Measurements from ENCODE around the gene NEK7. TPM values are rescaled to one million over a fixed set of nuclear protein-coding genes. Genes with fewer than 3 reads are reported as not detected.

The NEK7 gene
- polyA plus RNA-seq, 1 donor from 2014 or later, result 3.3 TPM

- Histone ChIP-seq H3K4me3 (ENCODE audit: low read length) (no peak overlapping the region), H3K79me2 (replicated peaks; ENCODE audit: insufficient read depth, low read length) (no peaks in the 10 kb centered on the region), H3K4me2 (ENCODE audit: low read length) (no peak overlapping the region), H2AFZ (ENCODE audit: low read depth, low read length) (no peak overlapping the region), H3K36me3 (ENCODE audit: insufficient read depth, low read length) (no peaks in the 10 kb centered on the region), H3K27ac (ENCODE audit: low read length) (no peak overlapping the region), H4K20me1 (ENCODE audit: insufficient read depth) (no peaks in the 10 kb centered on the region), H3K9me2 (ENCODE audit: insufficient read depth, low read length) (no peaks in the 10 kb centered on the region), H3K9ac (ENCODE audit: low read length) (no peak overlapping the region), H3F3A (ENCODE audit: insufficient read depth, low read length, poor library complexity, severe bottlenecking) (no peaks in the 10 kb centered on the region), H3K9me3 (ENCODE audit: low read length) (no peaks in the 10 kb centered on the region), H3K27me3 (ENCODE audit: insufficient read depth, low read depth, low read length) (no peaks in the 10 kb centered on the region)
- TF ChIP-seq SMC3 (conservative IDR thresholded peaks at IDR 0.05; ENCODE audit: poor library complexity) (no peak), POLR2AphosphoS5 (IDR thresholded peaks at IDR 0.05) (no peak), TAF1 (IDR thresholded peaks at IDR 0.05; ENCODE audit: low read depth) (no peak), EZH2 (IDR thresholded peaks at IDR 0.05; ENCODE audit: borderline replicate concordance, insufficient read depth, low read length, poor library complexity, severe bottlenecking) (no peak), EP300 (conservative IDR thresholded peaks at IDR 0.05; ENCODE audit: poor library complexity, severe bottlenecking) (no peak)
These were observed 43.5 kb upstream of the NEK7 start for GRCh38 chr1:198113342-198113750.

DNA sequence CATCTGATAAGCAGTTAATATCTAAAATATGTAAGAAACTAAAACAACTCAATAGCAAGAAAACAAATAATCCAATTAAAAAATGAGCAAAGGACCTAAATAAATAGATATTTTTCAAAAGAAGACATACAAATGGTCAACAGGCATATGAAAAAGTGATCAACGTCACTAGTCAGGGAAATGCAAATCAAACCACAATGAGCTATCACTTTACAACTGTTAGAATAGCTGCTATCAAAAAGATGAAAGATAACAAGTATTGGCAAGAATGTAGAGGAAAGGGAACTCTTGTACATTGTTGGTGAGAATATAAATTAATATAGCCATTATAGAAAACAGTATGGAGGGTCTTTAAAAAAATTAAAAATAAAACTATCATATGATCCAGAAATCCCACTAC, 40.7 kb upstream of the NEK7 start:
- H3K9me2 ChIP-seq (ENCODE audit: insufficient read depth, low read length), result no peaks in the 10 kb centered on the region
- H4K20me1 ChIP-seq (ENCODE audit: insufficient read depth), result no peaks in the 10 kb centered on the region
- no peaks in the 10 kb centered on the region for H3K9me3 ChIP-seq (ENCODE audit: low read length)
- no peaks in the 10 kb centered on the region for H3F3A ChIP-seq (ENCODE audit: insufficient read depth, low read length, poor library complexity, severe bottlenecking)
- no peaks in the 10 kb centered on the region for H3K36me3 ChIP-seq (ENCODE audit: insufficient read depth, low read length)
- no peaks in the 10 kb centered on the region for H3K27me3 ChIP-seq (ENCODE audit: insufficient read depth, low read depth, low read length)
- no peak overlapping the region for H3K27ac ChIP-seq (ENCODE audit: low read length)
- TF ChIP-seq SMC3 (conservative IDR thresholded peaks at IDR 0.05; ENCODE audit: poor library complexity) (no peak), EP300 (conservative IDR thresholded peaks at IDR 0.05; ENCODE audit: poor library complexity, severe bottlenecking) (no peak), MXI1 (conservative IDR thresholded peaks at IDR 0.05; ENCODE audit: poor library complexity, severe bottlenecking) (no peak), EZH2 (IDR thresholded peaks at IDR 0.05; ENCODE audit: borderline replicate concordance, insufficient read depth, low read length, poor library complexity, severe bottlenecking) (no peak), RAD21 (conservative IDR thresholded peaks at IDR 0.05) (no peak), POLR2AphosphoS5 (IDR thresholded peaks at IDR 0.05) (no peak)
- no peak overlapping the region for H3K4me3 ChIP-seq (ENCODE audit: low read length)
- H2AFZ ChIP-seq (ENCODE audit: low read depth, low read length), result no peak overlapping the region
- H3K9ac ChIP-seq (ENCODE audit: low read length), result no peak overlapping the region
- H3K4me2 ChIP-seq (ENCODE audit: low read length), result no peak overlapping the region
- no peaks in the 10 kb centered on the region for H3K79me2 ChIP-seq (replicated peaks; ENCODE audit: insufficient read depth, low read length)

- H3K9me3 ChIP-seq (ENCODE audit: low read length), result no peaks in the 10 kb centered on the region
- H4K20me1 ChIP-seq (ENCODE audit: insufficient read depth), result no peaks in the 10 kb centered on the region
- no peaks in the 10 kb centered on the region for H3K36me3 ChIP-seq (ENCODE audit: insufficient read depth, low read length)
- no peak overlapping the region for H3K27ac ChIP-seq (ENCODE audit: low read length)
- no peak overlapping the region for H2AFZ ChIP-seq (ENCODE audit: low read depth, low read length)
- H3K4me2 ChIP-seq (ENCODE audit: low read length), result no peak overlapping the region
- H3K27me3 ChIP-seq (ENCODE audit: insufficient read depth, low read depth, low read length), result no peaks in the 10 kb centered on the region
- no peaks in the 10 kb centered on the region for H3K79me2 ChIP-seq (replicated peaks; ENCODE audit: insufficient read depth, low read length)
- no peak overlapping the region for H3K9ac ChIP-seq (ENCODE audit: low read length)
- no peak for TF ChIP-seq EP300 (conservative IDR thresholded peaks at IDR 0.05; ENCODE audit: poor library complexity, severe bottlenecking)
- TF ChIP-seq REST (IDR thresholded peaks at IDR 0.05; ENCODE audit: borderline replicate concordance), result no peak
- TF ChIP-seq RAD21 (conservative IDR thresholded peaks at IDR 0.05), result no peak
- no peak for TF ChIP-seq EZH2 (IDR thresholded peaks at IDR 0.05; ENCODE audit: borderline replicate concordance, insufficient read depth, low read length, poor library complexity, severe bottlenecking)
- no peak for TF ChIP-seq SMC3 (conservative IDR thresholded peaks at IDR 0.05; ENCODE audit: poor library complexity)
- TF ChIP-seq POLR2AphosphoS5 (IDR thresholded peaks at IDR 0.05), result no peak
- no peak for TF ChIP-seq CTCF (IDR thresholded peaks at IDR 0.05; ENCODE audit: poor library complexity, severe bottlenecking)
- TF ChIP-seq MXI1 (conservative IDR thresholded peaks at IDR 0.05; ENCODE audit: poor library complexity, severe bottlenecking), result no peak
- no peaks in the 10 kb centered on the region for H3F3A ChIP-seq (ENCODE audit: insufficient read depth, low read length, poor library complexity, severe bottlenecking)
- H3K9me2 ChIP-seq (ENCODE audit: insufficient read depth, low read length), result no peaks in the 10 kb centered on the region
- H3K4me3 ChIP-seq (ENCODE audit: low read length), result no peak overlapping the region
These were observed 40.3 kb upstream of the NEK7 start for GRCh38 chr1:198116469-198116868.

All from neural cell (in vitro differentiated cells).